GM10266 (cell line): ENCODE measurements around the gene RPS6KA6.

Experiments used
- DNase-seq: peaks from one replicate; pipeline ENCODE4 v3.0.0; 2012; ENCODE audit errors: extremely low spot score
- CTCF ChIP-seq: IDR thresholded peaks from 2 replicates; pipeline ENCODE4 v1.5.1; 2012; ENCODE audit warnings: mild to moderate bottlenecking, low read depth; ENCODE audit not compliant: control insufficient read depth, insufficient read depth; ENCODE audit errors: missing control alignments

Gene RPS6KA6

GRCh38 chrX:84153538-84153937 lies 34.5 kb downstream of the RPS6KA6 start:
- no peak for DNase-seq
- no peak for TF ChIP-seq CTCF

- DNase-seq: no peak
- no peak for TF ChIP-seq CTCF
These were observed 43.0 kb downstream of the RPS6KA6 start for GRCh38 chrX:84144991-84145390.

GRCh38 chrX:84144281-84144680 lies 43.7 kb downstream of the RPS6KA6 start:
- TF ChIP-seq CTCF: no peak
- no peak for DNase-seq

GRCh38 chrX:84133023-84133422 lies 55.0 kb downstream of the RPS6KA6 start:
- TF ChIP-seq CTCF: no peak
- DNase-seq: no peak

GRCh38 chrX:84123585-84123984 lies 64.4 kb downstream of the RPS6KA6 start:
- TF ChIP-seq CTCF: no peak
- no peak for DNase-seq

GRCh38 chrX:84118769-84119168 lies 69.2 kb downstream of the RPS6KA6 start:
- DNase-seq: no peak
- TF ChIP-seq CTCF: no peak

- no peak for TF ChIP-seq CTCF
- DNase-seq: no peak
These were observed 69.7 kb downstream of the RPS6KA6 start for GRCh38 chrX:84118315-84118714.

- TF ChIP-seq CTCF: no peak
These were observed 79.4 kb downstream of the RPS6KA6 start for GRCh38 chrX:84108584-84108983.

More at GRCh38 chrX:84108584-84108983, 79.4 kb downstream of the RPS6KA6 start:
- no peak for DNase-seq
